HUES6 (cell line): Measurements from ENCODE around the gene VSTM5.
"Not testable (repeated sequence)": the region's sequence is repeated elsewhere in the genome, so short reads cannot be mapped to it uniquely, and the experiment has no call there.

Experiments
- H3K27ac ChIP-seq: 2 replicates; pipeline ENCODE4 v1.7.0; 2013; ENCODE audit warnings: low read depth, mild to moderate bottlenecking, low read length, inconsistent platforms
- H3K27me3 ChIP-seq: 2 replicates; pipeline ENCODE4 v1.6.1; 2013; ENCODE audit warnings: low read length; ENCODE audit not compliant: control insufficient read depth, insufficient read depth
- H3K36me3 ChIP-seq: 2 replicates; pipeline ENCODE4 v1.6.1; 2013; ENCODE audit warnings: low read length; ENCODE audit not compliant: control insufficient read depth, insufficient read depth
- H3K4me1 ChIP-seq: 2 replicates; pipeline ENCODE4 v1.6.1; 2013; ENCODE audit warnings: low read length; ENCODE audit not compliant: control insufficient read depth, insufficient read depth
- H3K4me3 ChIP-seq: 2 replicates; pipeline ENCODE4 v1.5.1; 2013; ENCODE audit warnings: low read depth, low read length
- H3K9ac ChIP-seq: one replicate; pipeline ENCODE4 v1.6.1; 2013; ENCODE audit warnings: mild to moderate bottlenecking, low read length
- H3K9me3 ChIP-seq: 2 replicates; pipeline ENCODE4 v1.6.1; 2013; ENCODE audit warnings: low read depth, low read length; ENCODE audit not compliant: control insufficient read depth, insufficient read depth

The VSTM5 gene

DNA sequence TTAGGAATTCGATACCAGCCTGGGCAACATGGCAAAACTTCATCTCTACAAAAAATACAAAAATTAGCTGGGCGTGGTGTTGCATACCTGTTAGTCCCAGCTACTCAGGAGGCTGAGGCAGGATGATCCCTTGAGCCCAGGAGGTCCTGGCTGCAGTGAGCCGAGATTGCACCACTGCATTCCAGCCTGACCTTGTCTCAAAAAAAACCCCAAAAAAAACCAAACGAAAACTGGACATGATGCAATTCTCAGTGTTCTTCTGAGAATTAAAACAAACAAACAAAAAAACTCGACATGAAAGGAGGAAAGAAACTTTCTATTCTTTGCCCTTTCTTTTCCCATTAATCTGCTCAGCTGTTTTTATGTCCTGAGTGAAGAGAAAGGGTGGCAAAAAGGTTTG, 58.9 kb downstream of the VSTM5 start:
- Histone ChIP-seq H3K9me3 (no peaks in the 10 kb centered on the region), H3K36me3 (peaks cover 96% of the 10 kb centered on the region), H3K4me1 (no peaks in the 10 kb centered on the region), H3K9ac (no peak overlapping the region), H3K27ac (no peak overlapping the region), H3K27me3 (no peaks in the 10 kb centered on the region), H3K4me3 (no peak overlapping the region)

DNA sequence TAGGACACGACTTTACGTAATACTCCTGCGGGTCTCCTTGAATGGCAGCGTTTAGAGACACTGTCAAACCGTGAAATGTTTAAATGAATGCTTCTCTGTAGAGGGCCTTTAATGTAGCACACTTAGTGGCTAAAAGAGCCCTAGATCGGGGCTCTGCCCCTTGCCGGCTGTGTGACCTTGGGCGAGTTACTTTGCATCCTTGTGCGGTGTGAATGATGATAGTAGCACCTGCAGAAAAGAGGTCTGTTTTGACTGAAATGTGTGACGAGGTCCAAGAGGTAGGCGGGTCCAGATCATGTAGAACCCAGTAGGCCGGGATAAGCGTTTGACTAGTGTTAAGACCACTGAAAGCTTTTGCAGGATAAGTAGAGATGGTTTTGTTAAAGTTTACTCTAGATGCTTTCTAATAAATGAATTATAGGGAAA, 65.5 kb downstream of the VSTM5 start:
- Histone ChIP-seq H3K27ac (peak overlapping the region; percentile 99; the same call in 1 of the 2 replicates), H3K9ac (peak overlapping the region; percentile 99), H3K27me3 (no peaks in the 10 kb centered on the region), H3K4me3 (peak overlapping the region; percentile 97), H3K36me3 (peaks cover 40% of the 10 kb centered on the region), H3K4me1 (peaks cover 10% of the 10 kb centered on the region; the same call in 1 of the 2 replicates), H3K9me3 (no peaks in the 10 kb centered on the region)

DNA sequence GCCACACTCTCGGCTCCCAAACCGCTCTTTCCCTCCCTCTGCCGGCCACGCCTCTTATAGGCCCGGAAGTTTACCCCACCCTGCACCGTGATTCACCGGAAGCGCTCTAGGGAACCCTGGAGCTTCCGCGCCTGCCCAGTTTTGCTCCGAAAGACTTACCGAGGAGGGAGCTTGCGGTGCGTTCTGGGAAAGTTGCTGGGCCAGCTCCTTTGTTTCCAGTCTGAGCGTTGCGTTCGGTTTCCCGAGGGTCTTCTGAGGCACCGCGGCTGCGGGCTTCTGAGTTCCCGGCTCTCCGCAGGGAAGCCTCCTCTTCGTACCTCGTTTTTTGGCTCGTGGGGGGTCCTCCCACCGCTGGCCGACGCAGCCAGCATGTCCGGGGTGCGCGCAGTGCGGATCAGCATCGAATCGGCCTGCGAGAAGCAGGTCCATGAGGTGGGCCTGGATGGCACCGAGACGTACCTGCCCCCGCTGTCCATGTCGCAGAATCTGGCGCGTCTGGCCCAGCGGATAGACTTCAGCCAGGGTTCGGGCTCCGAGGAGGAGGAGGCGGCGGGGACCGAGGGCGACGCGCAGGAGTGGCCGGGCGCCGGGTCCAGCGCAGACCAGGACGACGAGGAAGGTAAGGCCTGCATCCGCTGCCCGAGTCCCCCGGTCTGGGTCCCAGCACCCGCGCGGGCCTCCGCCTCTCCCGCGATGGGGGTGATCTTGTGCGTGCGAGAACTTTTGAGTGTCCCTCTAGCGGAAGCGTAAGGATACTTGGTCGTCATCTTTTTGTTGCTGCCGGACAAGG, 66.1 kb downstream of the VSTM5 start, which contains the start of gene MED17:
MED17 (plus strand) TSS at position 138 of the 790 bp plus-strand sequence; CDS start at position 370, 232 bp downstream.
- H3K9ac ChIP-seq, result peak within 1 kb of the TSS; percentile 99

DNA sequence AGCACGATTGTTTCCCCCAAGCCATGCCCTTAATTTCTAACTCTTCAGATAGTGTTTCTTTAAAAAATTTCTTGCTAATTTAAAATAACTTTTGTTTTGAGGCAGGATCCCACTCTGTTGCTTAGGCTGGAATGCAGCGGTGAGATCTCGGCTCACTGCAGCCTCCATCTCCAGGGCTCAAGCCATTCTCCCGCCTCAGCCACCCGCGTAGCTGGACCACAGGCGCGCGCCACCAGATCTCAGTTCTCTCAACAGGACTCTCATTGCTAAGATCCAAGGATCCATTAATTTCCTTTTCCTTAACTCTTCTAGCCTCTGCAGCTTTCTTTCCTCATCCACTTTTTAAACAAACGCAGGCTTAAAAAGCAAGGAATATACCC, 66.7 kb downstream of the VSTM5 start:
- H3K9ac ChIP-seq, result peak overlapping the region; percentile 99
- peaks cover 10% of the 10 kb centered on the region; the same call in 1 of the 2 replicates for H3K4me1 ChIP-seq
- H3K36me3 ChIP-seq, result peaks cover 28% of the 10 kb centered on the region
- H3K27me3 ChIP-seq, result no peaks in the 10 kb centered on the region
- H3K27ac ChIP-seq, result peak overlapping the region; percentile 99; the same call in 1 of the 2 replicates
- H3K9me3 ChIP-seq, result no peaks in the 10 kb centered on the region
- peak overlapping the region; percentile 97 for H3K4me3 ChIP-seq

More for the DNA sequence above, 66.1 kb downstream of the VSTM5 start, which contains the start of gene MED17:
- Histone ChIP-seq H3K27ac (peak within 1 kb of the TSS; percentile 99), H3K36me3 (peaks cover 34% of the 10 kb centered on the region), H3K9me3 (no peaks in the 10 kb centered on the region), H3K4me1 (peaks cover 10% of the 10 kb centered on the region; the same call in 1 of the 2 replicates), H3K4me3 (peak within 1 kb of the TSS; percentile 97), H3K27me3 (no peaks in the 10 kb centered on the region)

DNA sequence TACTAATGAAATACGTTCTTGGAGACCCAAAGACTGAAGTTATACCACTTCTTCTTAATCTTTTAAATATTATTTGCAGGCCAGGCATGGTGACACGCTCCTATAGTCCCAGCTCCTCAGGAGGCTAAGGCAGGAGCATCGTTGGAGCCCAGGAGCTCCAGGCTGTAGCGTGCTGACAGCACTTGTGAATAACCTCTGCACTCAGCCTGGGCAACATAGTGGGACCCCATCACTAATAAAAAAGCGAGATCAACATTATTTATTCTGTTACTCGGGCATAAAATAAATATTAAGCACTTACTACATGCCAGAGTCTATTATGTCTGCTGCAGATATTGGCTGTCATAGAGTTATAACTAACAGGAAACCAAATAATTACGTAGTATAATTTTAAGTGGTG, 67.1 kb downstream of the VSTM5 start:
- peak overlapping the region; percentile 97 for H3K4me3 ChIP-seq
- H3K9me3 ChIP-seq, result no peaks in the 10 kb centered on the region
- peaks cover 10% of the 10 kb centered on the region; the same call in 1 of the 2 replicates for H3K4me1 ChIP-seq
- no peaks in the 10 kb centered on the region for H3K27me3 ChIP-seq
- peak overlapping the region; percentile 99 for H3K9ac ChIP-seq
- H3K36me3 ChIP-seq, result peaks cover 24% of the 10 kb centered on the region
- no peak overlapping the region for H3K27ac ChIP-seq

DNA sequence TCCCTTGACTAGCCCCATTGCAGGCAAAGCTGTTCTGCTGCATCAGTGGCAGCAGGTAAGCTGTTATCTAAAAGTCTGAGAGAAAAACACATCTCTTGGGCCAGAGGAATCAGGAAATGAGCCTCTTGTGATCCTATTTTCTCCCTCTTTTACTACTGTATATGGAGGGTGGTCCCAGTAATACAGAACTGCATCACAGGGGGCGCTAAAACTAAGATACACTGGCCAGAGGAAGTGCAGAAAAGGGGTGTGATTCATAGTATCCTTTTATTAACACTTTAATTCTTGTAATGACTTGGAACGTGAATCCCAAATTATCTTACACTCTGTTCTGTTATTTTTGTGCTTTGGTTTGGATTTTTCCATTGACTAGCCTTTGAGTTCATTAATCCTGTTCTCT, 75.1 kb downstream of the VSTM5 start:
- no peak overlapping the region for H3K27ac ChIP-seq
- H3K9ac ChIP-seq, result no peak overlapping the region
- no peaks in the 10 kb centered on the region for H3K9me3 ChIP-seq
- no peaks in the 10 kb centered on the region for H3K36me3 ChIP-seq
- H3K4me1 ChIP-seq, result peaks cover 4% of the 10 kb centered on the region; the same call in 1 of the 2 replicates
- H3K27me3 ChIP-seq, result no peaks in the 10 kb centered on the region
- no peak overlapping the region for H3K4me3 ChIP-seq

DNA sequence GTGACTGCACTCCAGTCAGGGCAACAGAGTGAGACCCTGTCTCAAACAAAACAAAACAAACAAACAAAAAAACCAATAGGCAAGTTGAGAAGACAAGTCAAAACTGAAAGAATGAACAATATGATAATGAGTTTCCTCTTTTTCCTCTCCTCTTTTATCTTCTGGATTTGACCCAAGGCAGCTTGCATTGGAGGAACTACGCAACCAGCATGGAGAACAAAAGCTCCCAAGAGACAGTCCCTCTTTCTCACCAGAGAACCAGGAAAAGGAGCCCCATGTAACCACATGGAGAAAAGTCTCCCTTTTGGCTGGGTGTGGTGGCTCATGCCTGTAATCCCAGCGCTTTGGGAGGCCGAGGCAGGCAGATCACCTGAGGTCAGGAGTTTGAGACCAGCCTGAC, 75.9 kb downstream of the VSTM5 start:
- not testable (repeated sequence) for H3K9me3 ChIP-seq, H3K27ac ChIP-seq, H3K4me3 ChIP-seq, H3K27me3 ChIP-seq, H3K9ac ChIP-seq, H3K36me3 ChIP-seq, H3K4me1 ChIP-seq

DNA sequence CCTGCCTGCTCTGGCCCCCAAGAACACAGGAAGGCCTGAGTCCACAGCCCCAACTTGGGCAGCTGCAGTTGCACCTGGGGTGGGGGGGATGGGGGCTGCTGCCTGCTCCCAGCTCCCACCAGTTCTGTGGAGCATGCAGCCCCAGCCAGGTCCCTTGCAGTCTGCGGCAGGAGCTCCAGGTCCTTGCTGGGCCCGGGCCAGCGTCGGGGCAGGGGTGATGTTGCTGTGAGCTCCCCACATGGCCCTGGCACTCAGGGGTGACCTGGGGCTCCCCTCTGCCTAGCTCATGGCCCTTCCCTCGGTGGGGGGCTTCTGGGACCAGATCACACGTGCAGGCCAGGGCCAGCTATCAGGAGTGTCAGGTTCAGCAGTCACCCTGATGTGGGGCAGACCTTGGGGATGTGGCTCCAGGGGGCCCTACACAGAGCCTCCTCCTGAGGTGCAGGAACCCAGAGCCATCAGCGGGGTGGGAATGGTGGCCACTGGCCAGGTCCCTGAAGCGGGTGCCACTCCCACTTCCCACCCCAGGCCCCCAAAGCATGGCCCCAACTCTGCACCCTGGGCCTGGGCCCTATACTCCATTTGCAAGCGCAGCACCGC, 76.7 kb downstream of the VSTM5 start:
- H3K27ac ChIP-seq, result no peak overlapping the region
- H3K9me3 ChIP-seq, result no peaks in the 10 kb centered on the region
- H3K27me3 ChIP-seq, result no peaks in the 10 kb centered on the region
- no peak overlapping the region for H3K4me3 ChIP-seq
- H3K9ac ChIP-seq, result no peak overlapping the region
- peaks cover 7% of the 10 kb centered on the region; the same call in 1 of the 2 replicates for H3K4me1 ChIP-seq
- H3K36me3 ChIP-seq, result no peaks in the 10 kb centered on the region

DNA sequence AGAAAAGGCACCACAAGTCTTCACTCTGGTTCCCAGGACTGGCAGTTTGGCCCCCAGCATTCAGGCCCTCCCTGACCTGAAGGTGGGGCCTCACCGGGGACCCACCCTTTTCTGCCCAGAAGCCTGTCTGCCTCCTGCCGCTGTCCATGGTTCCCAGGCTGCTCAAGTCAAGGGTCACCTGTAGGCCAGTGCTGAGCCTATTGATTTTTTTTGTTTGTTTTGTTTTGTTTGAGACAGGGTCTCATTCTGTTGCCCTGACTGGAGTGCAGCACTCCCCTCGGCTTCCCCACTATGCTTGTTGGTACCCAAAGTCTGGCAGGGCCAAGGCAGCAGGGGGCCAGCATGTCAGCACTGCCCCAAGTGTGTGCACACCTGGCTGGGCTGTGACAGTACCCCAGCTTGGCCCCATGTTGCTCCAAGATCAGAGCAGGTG, 77.4 kb downstream of the VSTM5 start:
- no peaks in the 10 kb centered on the region for H3K36me3 ChIP-seq
- no peak overlapping the region for H3K27ac ChIP-seq
- no peaks in the 10 kb centered on the region for H3K27me3 ChIP-seq
- peaks cover 7% of the 10 kb centered on the region; the same call in 1 of the 2 replicates for H3K4me1 ChIP-seq
- H3K9ac ChIP-seq, result no peak overlapping the region
- no peaks in the 10 kb centered on the region for H3K9me3 ChIP-seq
- H3K4me3 ChIP-seq, result no peak overlapping the region

DNA sequence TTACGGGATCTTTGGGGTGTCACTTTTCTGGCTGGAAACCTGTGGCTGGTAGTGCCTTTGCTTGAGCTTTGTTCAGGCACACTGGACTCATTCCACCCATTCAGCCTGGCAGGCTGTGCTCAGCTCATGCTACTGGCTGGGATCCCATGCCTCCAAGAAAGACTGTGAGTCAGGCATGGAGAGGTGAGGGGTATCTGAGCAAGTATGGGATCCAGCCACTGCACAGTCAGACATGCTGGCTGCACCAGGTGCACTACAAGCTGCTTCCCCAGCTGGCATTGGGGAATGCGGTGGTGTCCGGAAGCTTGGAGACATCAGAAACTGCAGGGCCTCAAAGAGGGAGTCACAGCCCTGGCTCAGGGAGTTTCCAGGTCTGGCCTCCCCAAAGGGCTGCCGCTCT, 78.3 kb downstream of the VSTM5 start:
- Histone ChIP-seq H3K36me3 (no peaks in the 10 kb centered on the region), H3K27ac (no peak overlapping the region)

DNA sequence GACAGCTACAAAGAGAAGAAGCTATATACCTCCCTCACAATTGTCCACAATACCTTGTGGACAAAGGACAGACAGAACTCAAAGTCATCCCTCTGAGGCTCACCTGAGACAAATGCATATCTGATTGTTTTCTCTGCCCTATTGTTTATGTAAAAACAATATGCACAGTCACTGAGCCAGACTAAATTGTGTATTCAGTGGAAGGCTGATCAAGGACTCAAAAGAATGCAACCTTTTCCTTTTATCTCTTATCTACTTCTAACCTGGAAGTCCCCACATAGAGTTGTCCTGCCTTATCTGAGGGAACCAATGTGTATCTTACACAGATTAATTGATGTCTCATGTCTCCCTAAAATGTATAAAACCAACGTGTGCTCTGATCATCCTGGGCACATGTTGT, 80.3 kb downstream of the VSTM5 start:
- Histone ChIP-seq H3K36me3 (no peaks in the 10 kb centered on the region), H3K9ac (no peak overlapping the region), H3K4me1 (peaks cover 7% of the 10 kb centered on the region; the same call in 1 of the 2 replicates), H3K27me3 (no peaks in the 10 kb centered on the region), H3K27ac (0 out of 2 replicates have a peak overlapping the region, but pooled peaks have one; percentile 26), H3K9me3 (peaks cover 3% of the 10 kb centered on the region; the same call in 1 of the 2 replicates), H3K4me3 (no peak overlapping the region)

More for the DNA sequence above, 78.3 kb downstream of the VSTM5 start:
- Histone ChIP-seq H3K4me3 (no peak overlapping the region), H3K9me3 (peaks cover 1% of the 10 kb centered on the region; the same call in 1 of the 2 replicates), H3K9ac (no peak overlapping the region), H3K27me3 (no peaks in the 10 kb centered on the region), H3K4me1 (peaks cover 7% of the 10 kb centered on the region; the same call in 1 of the 2 replicates)
